ENCODE measurements around the gene ABHD4.
A peak's percentile ranks its signal among the peaks of the same experiment; 100 is the strongest.
"Not testable (repeated sequence)": the region's sequence is repeated elsewhere in the genome, so short reads cannot be mapped to it uniquely, and the experiment has no call there.

Gene ABHD4

GRCh38 chr14:22593189-22593588 lies 4.9 kb upstream of the ABHD4 start:
- no peak for DNase-seq

DNA sequence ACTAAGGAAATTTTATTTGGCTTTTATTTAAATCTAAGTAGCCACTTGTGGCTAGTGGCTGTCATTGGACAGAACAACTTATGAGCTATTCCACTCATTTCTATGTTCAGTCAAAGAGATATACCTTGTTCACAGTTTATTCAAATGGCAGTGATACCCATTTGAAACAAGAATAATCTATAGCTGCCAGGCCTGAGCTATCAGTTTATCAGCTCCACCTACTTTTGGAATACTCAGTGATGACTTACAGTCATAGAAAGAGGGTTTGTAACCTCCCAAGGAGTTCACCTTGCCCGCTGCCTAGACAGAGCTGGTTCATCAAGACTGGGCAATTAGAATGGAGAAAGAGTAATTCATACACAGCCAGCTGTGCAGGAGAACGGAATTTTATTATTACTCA lies 4.5 kb upstream of the ABHD4 start:
- DNase-seq = no peak

DNA sequence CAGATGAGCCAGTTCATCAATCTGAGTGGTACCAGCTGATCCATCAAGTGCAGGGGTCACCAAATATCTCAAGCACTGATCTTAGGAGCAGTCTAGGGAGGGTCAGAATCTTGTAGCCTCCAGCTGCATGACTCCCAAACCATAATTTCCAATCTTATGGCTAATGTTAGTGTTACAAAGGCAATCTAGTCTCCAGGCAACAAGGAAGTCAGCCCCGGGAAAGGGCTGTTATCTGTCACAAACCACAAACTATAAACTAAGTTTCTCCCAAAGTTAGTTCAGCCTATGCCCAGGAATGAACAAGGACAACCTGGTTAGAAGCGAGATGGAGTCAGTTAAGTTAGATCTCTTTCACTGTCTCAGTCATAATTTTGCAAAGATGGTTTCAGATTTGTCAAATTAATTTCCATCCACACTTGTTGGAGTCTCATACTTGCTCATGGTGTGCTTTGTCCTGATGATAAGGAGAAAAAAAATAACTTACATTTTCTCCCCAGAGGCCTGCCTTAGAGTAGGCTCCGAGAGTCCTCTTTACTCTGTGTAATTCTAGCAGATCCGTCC lies 3.9 kb upstream of the ABHD4 start:
- DNase-seq = no peak

DNA sequence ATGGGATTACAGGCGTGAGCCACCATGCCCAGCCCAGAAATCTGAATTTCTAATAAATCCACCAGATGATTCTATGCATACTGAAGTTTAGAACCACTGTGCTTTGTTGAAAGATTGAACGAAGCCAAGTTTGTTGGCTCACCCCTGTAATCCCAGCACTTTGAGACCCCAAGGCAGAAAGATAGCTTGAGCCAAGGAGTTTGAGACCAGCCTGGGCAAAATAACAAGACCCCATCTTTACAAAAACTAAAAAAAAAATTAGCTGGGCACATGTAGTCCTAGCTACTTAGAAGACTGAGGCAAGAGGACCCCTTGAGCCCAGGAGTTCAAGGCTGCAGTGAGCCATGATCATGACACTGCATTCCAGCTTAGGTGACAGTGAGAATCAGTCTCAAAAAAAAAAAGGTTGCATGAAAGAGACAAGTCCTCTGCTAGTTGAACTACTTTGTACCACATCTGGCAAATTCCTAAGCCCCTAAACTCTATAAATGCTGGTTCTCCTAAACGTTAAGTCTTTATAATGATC lies 1.7 kb upstream of the ABHD4 start:
- no peak for DNase-seq

- no peak for DNase-seq
Observed at GRCh38 chr14:22597265-22597664, 835 bp upstream of the ABHD4 start.

GRCh38 chr14:22597771-22598098 lies 365 bp upstream of the ABHD4 start:
- DNase-seq = no peak

- DNase-seq = peak; percentile 29
Observed at GRCh38 chr14:22598896-22599244, 770 bp downstream of the ABHD4 start.

DNA sequence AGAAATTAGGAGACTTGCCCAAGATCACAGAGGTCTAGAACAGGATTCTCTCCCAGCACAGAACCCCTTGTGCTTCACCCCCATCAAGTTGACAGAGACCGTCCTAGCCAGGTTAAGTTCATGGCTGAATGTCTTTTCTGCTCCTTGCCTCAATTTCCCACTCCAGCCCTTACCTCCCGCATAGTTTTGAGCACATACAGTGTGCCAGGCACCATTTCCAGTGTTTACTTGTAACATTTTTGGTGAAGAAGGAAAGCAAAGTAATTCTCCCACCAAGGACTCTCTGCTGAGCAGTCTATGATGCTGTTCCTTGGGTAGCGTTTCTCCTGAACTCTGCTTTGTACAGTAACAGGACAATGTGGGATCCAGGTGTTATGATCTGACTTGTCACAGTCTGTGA lies 1.2 kb downstream of the ABHD4 start:
- no peak for DNase-seq

GRCh38 chr14:22600027-22600426 lies 1.9 kb downstream of the ABHD4 start:
- DNase-seq = no peak

- DNase-seq = no peak
Observed at GRCh38 chr14:22601456-22601855, 3.4 kb downstream of the ABHD4 start.

DNA sequence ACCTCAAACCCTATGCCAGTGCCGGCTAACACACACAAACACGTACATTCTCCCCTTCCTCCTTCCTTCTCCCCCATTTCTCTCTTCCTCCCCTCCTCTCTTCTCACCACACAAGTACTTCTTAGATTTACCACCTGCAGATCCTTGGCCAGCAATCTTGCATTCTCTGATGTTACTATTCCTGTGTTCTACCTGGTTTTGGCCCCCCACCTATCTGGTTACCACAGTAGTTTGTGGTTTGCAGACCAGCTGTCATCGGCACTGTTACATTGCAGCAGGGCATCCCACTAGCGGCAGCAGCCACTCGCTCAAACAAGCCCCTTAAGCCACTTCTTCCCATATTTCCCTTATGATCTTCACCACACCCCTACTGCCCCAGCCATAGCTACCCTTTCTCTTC lies 3.9 kb downstream of the ABHD4 start:
- DNase-seq = no peak

DNA sequence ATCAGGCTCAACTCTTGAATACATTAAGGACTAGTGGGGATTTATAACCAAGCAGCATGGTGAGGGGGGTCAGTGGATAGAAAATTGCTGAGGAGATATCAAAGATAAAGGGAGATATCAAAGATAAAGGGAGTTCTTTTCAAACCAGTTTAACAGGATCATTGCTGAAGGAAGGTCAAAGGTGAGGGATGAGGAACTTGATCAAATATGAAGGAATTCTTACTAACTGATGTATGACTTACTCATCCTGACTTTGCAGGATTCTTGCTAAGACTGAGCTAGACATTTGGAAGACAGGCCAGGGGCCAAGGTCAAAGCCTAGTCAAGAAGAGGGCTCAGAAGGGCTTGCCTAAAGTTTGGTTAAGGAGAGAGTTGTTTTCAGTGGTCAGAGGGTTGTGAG lies 4.8 kb downstream of the ABHD4 start:
- DNase-seq = no peak

DNA sequence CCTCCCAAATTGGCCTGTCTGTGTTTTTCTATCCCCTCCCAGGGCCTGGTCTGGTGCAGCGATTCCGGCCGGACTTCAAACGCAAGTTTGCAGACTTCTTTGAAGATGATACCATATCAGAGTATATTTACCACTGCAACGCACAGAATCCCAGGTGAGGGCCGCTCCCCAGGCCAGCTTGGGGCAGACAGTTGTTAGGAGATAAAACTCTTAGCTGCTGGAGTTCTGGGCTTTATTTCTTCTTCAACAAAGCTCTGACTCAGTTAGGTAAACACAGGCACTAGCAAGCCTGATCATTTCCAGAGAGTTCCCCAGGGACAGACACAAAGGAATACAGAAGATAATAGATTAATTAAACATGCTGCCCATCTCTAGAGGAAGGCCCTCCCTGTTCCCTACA lies 8.3 kb downstream of the ABHD4 start:
- DNase-seq = no peak

GRCh38 chr14:22607291-22607690 lies 9.2 kb downstream of the ABHD4 start:
- DNase-seq = no peak

DNA sequence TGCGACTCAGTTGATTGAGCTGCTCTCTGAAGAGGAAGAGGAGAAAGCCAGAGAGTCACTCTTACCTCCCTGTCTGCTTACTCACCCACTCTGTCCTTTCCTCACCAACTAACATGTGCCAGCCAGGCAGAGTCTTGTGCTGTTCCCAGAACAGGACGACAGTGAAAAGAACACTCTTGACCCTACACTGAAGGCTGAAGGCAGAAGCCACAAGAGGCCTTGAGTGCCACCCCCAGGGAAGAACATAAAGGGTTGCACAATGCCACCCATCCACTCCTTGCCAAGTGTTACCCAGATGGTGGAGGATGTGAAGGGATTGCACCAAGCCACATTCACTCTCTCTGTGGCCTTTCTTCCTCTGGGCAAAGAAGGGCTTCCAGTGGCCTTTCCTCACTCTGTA lies 12.8 kb downstream of the ABHD4 start:
- no peak for DNase-seq

GRCh38 chr14:22613106-22613695 lies 15.1 kb downstream of the ABHD4 start:
- DNase-seq = no peak

DNA sequence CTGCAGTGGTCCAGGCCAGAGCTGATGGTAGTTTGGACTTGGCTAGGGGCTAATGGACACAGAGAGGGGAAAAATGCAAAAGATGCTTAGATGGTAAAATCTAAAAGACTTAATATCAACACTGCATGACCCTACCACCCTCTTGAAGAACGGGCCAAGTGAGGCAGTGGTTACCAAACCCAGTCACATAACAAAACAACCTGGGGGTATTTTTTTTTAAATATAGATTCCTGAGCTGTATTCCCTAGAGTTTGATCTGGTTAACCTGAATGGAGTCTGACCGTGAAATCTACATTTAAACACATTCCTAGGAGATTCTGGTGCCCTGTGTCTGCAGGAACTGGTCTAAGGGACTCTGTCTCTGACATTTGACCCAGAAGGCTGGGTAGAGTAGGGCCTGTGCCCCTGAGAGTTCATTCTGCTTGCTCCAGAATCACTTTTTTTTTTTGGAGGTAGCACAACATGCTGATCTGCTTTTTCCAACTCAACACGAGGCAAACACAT lies 15.7 kb downstream of the ABHD4 start:
- no peak for DNase-seq

- no peak for DNase-seq
Observed at GRCh38 chr14:22614240-22614799, 16.2 kb downstream of the ABHD4 start.

DNA sequence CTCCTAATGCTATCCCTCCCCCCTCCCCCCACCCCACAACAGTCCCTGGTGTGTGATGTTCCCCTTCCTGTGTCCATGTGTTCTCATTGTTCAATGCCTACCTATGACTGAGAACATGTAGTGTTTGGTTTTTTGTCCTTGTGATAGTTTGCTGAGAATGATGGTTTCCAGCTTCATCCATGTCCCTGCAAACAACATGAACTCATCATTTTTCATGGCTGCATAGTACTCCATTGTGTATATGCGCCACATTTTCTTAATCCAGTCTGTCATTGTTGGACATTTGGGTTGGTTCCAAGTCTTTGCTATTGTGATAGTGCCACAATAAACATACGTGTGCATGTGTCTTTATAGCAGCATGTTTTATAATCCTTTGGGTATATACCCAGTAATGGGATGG lies 17.7 kb downstream of the ABHD4 start:
- DNase-seq = not testable (repeated sequence)

- no peak for DNase-seq
Observed at GRCh38 chr14:22622255-22622654, 24.2 kb downstream of the ABHD4 start.

GRCh38 chr14:22623047-22623446 lies 24.9 kb downstream of the ABHD4 start:
- DNase-seq = no peak

GRCh38 chr14:22626590-22626989 lies 28.5 kb downstream of the ABHD4 start:
- no peak for DNase-seq

DNA sequence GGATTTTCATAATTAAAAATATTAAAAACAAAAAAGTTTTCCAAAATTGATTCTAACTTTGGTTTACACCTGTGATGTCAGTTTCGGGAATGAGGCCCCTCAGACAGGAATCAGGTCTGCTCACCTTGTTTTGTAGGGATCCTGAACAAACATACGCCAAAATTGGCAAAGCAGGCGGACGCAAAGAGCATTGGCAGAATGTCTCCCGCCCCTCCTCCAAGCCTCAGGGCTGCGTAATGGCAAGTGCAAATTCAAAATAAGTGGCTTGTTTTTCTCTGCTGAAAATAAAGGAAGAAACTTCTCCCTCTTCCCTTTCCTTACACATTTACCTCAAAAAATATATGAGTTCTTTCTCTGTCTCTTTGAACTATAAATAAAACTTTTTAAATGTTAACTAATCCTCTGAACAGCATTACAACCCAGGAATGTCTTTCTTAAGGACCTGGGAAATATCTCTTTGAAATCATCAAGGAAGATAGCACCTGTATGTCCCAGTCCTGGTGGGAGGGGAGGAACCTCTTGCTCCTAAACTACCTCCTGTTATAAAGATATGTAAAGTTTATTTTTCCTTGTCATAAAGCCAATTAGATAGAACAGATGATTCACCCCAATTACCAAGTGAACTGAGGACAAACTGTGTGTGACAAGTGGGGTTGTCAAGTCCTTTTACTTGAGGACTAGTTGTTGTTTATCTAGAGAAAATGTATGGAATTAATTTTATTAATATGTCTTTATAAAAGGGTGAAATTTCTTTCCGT lies 29.6 kb downstream of the ABHD4 start:
- DNase-seq = no peak

DNA sequence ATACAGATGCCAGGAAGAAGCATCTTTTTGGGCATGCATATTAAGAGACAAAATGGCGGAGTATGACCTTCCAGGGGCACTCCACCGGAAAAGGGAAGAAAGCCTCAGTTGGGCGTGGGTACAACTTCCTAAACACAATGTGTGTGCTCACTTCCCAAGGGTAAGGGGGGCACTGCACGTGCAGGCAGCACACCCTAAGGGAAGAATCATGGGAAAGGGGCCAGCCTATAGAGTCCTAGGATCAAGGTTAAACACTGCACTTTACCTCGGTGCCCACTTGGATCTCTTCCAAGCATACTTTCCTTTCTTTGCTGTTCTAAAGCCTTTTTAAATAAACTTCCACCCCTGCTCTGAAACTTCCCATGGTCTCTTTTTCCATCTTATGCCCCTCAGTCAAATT lies 31.3 kb downstream of the ABHD4 start:
- DNase-seq = no peak
